ENCODE results near the gene COL5A3.
"Not testable (repeated sequence)": the region's sequence is repeated elsewhere in the genome, so short reads cannot be mapped to it uniquely, and the experiment has no call there.

Gene COL5A3

DNA sequence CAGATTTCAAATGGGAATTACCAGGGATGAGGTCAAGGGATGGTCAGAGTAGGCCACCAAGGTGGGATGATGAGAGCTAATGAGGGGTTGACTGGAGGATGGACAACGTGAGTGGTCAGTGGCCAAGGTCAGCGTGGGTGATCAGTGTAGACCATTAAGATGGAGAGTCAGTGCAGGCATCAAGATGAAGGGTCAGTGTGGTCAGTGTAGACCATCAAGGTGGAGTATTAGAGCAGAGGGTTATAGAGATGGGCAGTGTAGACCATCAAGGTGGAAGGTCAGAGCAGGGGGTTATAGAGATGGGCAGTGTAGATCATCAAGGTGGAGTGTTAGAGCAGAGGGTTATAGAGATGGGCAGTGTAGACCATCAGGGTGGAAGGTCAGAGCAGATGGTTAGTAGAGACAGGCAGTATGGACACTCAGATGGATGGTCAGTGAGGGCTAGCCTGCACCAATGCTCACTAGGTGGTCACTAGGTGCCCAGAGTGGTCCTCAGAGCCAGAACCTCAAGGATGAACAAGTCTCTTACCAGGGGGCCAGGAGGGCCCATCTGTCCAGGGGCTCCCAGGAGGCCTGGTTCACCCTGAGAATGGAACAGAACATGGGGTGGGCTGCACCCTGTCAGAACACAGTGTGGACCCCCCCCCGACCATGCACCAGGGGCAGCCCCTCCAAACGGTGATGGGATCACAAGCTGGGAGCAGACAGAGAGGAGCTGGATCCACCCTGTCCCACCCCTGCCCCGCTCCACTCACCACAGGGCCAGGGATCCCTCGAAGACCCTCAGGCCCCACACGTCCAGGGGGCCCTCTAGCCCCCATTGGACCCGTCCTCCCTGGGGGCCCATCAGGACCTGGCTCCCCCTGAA lies 41.2 kb downstream of the COL5A3 start:
- DNase-seq, result no peak

DNA sequence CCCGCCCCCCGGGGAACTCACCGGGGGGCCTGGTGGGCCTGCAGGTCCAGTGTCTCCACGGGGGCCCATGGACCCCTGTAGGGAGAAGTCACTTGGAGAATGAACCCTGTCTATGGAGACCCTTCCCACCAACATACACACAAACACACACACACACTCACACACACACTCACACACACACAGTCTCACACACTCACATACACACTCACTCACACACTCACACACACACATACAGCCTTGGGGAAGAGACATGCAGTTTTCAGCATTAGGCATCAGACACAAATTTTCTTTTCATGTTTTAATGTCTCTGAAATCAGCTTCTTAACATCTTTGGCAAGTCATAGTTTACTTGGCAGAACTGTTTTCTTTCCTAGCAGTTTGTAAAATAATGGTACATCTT lies 43.0 kb downstream of the COL5A3 start:
- DNase-seq, result no peak

DNA sequence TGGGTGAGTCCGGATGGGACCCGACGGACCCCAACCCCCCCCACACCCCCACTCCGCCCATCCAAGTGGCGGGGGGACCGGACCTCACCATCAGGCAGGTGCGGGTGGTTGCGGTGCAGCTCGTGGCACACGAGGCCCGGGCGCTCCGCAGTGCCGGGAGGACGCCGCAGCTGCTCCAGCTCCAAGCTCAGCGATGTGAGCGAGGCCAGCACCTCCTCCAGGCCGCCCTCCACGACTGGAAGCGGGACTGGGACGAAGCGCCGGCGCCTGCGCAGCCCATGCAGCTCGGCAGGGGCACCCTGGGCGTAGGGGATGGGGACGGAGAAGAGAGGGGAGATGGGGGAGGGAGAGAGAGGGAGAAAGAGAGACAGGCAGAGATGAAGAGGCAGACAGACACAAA lies 43.9 kb downstream of the COL5A3 start:
- no peak for DNase-seq

DNA sequence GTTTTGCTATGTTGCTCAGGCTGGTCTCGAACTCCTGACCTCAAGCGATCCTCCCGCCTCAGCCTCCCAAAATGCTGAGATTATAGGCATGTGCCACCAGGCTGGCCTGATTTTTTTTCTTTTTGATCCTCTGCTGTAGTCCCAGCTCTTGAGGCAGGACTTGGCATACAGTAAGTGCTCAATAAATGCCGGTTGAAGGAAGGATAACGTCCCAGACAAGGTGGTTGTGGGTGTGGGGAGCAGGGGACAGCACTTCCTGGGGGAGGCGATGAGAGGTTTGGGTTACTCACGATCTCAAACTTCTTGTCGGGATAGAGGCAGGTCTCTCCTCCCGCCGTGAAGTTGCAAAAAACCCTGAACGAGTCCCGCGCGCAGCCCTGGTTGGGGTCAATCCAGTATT lies 44.3 kb downstream of the COL5A3 start:
- no peak for DNase-seq

DNA sequence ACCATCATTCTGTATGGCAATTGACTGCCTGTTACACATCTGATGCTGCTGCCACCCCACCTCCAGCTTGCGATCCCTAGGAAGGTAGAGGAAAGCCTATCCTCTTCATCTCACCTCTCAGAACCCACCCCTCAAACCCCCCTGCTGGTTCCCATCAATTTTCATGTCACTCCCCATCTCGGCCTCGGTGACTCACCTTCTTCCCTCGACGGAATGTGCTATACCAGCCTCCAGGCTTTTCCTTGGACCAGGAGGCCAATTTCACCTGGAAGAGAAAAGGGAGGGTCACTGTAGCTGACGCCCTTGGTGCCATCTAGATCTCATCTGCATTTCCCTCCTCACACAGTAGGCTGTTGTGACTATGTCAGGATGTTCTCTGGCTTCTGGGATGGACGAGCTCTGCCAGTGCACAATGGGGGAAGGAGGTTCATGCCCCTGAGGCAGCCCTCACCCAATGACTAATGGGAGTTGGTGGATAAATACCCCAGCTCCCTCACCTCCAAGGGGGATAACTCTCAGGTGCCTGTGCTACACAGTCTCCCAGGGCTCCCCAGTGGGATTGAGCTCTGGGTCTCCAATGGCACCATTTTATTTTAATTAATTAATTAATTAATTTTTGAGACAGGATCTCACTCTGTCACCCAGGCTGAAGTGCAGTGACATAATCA lies 47.5 kb downstream of the COL5A3 start:
- DNase-seq, result no peak

DNA sequence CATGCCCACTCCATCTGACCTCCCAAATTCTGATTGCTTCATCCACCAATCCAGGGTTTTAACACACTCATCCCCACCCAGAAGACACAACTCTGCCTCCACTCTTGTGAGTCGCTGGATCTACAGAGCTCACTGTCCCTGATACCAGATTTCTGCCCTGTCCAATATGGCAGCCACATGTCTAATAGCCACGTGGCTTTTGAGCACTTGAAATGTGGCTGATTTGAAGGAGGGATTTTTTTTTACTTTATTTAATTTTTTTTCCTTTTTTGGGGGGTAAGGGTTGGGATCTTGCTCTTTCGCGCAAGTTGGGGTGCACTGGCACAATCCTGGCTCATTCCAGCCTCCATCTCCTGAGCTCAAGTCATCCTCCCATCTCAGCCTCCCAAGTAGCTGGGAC lies 49.2 kb downstream of the COL5A3 start:
- no peak for DNase-seq

DNA sequence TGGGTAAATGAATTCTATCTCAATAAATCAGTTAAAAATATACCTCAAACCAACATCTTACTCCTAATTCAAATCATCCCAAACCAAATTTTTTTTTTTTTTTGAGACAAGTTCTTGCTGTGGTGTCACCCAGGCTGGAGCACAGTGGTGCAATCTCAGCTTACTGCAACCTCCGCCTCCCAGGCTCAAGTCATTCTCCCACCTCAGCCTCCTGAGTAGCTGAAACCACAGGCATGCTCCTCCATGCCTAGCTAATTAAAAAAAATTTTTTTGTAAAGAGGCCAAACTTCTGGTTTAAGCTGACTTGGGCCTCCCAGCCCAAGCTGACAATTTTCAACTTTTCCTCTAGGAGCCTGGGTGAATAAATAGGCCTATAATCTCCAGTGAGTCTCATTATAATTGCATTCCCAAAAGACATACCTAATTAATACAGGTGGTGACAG lies 51.9 kb downstream of the COL5A3 start:
- no peak for DNase-seq

DNA sequence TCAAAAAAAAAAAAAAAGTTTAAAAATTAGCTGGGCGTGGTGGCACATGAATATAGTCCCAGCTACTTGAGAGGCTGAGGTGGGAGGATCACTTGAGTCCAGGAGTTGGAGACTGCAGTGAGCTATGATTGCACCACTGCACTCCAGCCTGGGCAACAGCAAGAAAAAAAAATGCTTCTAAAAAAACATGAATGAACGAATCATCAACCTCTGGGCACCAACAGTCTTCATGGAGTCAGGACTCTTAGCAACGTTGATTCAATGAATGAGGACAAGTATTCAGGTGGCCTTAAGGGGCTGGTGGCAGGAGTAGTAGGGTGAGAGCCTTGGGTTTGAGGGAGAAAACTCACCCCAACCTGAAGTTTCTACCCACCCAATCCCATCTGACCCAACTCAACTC lies 53.3 kb downstream of the COL5A3 start:
- no peak for DNase-seq

DNA sequence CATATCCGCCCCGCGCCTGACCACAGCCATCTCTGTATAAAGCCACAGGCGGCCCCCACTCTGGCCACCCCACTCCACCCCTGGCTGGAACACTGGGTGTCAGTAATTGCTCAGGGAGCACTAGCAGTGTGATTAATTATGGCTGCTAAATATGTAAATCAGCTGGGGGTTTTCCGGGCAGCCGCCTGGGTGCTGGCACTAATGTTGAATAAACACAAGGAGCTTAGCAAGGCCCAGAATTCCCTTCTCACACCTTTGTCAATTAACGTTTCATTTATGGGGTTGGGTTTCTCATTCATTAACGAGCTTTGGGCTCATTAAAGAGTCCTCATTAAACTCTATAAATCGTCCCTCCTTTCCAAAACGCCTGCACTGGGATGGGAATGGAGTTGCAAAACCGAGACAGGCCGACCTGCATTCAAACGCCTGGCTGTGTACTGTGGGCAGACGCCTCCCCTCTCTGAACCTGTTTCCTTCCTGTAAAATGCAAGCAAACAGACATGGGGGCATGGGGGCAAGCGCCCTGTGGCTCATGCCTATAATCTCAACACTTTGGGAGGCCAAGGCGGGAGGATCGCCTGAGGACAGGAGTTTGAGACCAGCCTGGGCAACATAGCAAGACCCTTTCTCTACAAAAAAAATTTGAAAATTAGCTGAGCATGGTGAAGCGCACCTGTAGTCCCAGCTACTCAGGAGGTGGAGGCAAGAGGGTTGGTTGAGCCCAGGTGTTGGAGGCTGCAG lies 56.3 kb downstream of the COL5A3 start:
- DNase-seq, result no peak

DNA sequence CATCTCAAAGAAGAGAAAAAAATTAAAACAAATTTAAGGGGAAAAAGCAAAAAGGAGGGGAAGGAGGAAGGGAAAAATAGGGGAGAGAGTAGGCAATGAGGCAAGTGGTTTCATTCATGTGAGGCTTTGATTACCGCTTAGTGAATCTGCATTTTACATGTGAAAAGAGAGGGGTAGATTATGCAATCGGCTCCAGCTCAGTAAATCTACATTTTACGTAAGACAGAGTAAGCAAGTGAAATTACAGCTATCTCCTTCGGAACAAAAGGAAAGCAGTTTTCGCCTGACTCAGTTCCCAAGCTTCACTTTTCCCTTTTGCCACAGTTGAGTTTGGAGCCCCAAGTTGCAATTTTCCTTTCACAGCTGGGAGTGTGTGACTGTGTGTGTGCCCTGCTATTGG lies 58.0 kb downstream of the COL5A3 start:
- DNase-seq, result no peak

DNA sequence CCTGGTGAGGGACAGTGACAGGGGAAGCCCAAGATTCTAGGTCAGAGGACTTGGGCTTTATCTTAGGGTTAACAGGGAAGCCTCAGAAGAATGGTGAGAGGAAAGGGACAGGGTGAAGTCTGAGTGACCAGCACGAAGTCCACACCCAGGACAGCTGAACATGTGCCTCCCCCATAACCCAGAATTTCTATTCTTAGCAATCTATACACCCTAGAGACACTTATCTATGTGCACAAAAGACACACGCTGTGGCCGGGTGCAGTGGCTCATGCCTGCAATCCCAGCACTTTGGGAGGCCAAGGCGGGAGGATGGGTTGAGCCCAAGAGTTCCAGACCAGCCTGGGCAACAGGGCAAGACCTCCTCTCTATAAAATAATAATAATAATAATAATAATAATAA lies 62.9 kb downstream of the COL5A3 start:
- DNase-seq, result no peak

DNA sequence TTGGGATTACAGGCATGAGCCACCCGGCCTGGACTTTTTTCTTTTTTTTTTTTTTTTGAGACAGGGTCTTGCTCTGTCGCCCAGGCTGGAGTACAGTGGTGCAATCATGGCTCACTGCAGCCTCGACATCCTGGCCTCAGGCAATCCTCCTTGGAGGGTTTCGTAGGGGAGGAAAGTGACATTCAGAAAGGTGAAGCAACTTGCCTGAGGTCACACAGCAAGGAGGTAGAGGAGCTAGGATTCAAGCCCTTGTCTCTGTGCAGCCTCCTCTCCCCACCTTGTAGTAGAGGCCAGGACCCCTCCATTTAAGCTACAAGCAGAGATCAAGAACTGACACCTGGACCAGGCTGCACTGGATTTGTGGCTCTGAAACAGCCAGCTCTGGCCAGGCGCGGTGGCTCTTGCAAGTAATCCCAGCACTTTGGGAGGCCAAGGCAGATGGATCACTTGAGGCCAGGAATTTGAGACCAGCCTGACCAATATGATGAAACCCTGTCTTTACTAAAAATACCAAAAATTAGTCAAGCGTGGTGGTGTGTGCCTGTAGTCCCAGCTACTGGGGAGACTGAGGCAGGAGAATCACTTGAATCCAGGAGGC lies 63.7 kb downstream of the COL5A3 start:
- DNase-seq, result not testable (repeated sequence)

DNA sequence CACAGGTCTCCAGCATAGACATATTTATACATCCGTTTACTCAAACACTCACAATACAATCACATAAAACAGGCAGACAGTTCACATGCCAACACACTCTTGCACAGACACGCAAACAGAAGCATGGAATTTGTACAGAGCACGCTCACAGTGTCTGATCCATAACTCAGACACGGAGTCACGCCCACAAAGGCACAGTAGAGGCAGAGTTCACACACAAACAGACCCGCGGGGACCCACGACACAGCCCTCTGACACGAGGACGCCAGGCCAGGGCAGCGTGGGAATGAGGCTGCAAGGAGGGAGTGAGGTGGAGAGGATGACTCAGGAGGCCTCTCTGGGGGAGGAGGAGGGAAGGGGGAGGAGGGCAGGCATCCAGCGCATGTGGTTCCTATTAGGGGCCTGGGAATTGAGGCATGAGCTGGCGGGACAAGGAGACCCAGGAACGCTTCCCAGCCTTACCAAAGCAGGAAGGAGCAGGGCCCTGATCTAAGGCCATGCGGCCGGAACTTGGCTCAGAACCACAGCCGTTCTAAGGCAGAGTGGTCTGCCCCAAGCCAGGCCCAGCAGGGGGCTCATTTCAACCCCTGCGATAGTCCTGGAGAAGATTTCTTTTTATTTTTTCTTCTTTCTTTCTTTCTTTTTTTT lies 64.9 kb downstream of the COL5A3 start:
- DNase-seq, result no peak

DNA sequence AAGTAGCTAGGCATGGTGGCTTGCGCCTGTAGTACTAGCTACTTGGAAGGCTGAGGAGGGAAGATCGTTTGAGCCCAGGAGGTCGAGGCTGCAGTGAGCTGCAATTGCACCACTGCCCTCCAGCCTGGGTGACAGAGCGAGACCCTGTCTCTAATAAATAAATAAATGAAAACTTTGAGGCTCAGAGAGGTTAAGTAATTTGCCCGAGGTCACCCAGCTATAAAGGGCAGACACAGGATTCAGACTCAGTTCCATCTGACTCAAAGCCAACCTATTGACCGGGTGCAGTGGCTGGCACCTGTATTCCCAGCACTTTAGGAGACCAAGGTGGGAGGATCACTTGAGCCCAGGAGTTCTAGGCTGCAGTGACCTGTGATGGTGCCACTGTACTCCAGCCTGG lies 66.6 kb downstream of the COL5A3 start:
- DNase-seq, result no peak

DNA sequence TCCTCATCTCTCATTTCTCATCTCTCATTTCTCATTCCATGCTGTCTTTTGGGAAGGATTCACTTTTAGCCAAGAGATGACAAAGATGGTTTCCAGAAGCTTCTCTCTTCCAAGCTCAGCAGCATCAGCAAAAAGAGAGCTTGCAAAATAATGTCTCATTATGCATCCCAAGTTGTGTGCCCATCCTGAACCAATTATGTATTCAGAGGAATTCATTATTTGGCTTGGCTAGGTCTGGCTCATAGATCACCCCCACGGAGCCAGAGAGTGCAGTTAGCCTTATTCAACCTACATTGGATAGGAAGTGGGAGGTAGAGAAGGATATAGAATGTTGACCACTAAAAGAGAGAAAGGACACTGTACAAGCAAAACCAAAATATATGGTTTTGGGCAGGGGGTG lies 68.6 kb downstream of the COL5A3 start:
- DNase-seq, result no peak

DNA sequence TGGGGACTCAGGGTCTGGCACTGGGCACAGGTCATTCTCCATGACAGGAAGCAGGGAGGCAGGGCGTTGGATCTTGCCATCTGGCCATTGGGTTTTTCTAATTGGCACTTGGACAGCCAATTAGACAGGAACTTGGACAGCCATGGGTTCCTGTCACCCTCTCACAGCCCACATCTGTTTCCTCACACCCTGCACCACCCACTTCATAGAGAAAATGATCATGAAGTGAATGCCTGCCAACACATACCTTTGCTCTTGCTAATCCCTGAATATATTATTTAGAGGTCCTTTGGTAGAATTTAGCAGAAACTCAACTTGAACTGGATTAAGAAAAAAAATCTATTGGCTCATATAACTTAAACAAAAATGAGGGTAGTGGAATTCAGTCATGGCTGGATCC lies 69.1 kb downstream of the COL5A3 start:
- DNase-seq, result no peak

DNA sequence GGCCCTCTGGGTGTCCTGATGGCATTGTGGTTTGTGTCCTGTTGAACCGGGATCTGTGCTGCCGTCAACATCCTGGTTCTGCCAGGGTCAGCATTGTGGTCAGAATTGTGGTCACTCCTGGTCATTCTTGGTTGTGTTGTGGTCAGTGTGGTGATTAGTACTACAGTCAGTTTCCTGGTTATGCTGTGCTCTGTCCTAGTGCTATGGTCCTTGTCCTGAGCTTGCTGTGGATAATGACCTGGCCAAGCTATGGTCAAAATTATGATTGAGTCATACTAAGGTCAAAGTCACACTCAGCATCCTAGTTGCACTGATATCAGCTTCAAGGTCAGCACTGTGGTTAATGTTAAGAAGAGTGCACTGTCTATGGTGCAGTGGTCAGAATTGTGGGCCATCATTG lies 69.5 kb downstream of the COL5A3 start:
- DNase-seq, result no peak

DNA sequence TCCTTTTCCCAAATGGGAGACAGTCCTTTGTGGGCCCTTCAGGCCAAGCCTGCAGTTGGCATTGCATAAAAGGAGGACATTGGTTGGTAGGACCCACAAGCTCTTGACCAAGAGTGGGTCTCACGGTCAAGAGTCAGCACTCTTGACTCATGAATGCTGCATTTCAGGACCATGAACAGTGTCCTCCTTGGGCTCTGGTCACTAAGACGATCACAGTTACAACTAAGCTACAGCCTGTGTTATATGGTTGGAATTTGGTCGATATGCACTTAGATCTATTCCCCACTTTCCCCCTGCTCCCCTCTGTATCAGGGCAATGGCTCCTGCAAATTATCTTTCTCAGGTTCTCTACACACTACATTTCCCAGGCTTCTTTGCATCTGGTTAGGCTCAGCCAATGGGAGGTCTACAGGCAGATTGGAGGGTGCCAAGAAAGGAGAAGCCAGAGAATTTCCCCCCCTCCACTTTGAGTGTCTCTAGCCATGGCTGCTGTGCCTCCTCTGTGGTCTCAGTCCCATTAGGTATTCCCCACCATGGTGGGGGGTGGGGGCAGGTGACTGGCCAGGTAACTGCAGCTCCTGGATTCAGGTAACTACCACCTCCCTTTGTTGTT lies 70.9 kb downstream of the COL5A3 start:
- DNase-seq, result no peak

DNA sequence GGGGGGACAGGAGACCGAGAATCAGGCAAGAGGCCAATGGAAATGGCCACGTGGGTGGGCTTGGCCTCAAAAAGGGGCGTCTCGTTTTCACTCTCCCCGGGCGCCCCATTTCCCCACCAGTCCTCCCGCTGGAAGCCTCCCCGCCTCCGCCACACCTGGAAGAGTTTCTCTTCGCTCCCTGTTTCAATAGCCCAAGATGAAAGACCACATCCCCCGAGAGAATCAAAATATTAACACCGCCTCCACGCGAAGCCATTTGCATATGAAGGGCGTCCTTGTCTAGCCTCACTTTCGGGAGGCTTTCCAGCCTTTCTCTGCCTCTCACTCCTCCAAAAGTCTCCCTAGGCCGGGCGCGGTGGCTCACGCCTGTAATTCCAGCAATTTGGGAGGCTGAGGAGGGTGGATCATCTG lies 73.3 kb downstream of the COL5A3 start:
- no peak for DNase-seq

DNA sequence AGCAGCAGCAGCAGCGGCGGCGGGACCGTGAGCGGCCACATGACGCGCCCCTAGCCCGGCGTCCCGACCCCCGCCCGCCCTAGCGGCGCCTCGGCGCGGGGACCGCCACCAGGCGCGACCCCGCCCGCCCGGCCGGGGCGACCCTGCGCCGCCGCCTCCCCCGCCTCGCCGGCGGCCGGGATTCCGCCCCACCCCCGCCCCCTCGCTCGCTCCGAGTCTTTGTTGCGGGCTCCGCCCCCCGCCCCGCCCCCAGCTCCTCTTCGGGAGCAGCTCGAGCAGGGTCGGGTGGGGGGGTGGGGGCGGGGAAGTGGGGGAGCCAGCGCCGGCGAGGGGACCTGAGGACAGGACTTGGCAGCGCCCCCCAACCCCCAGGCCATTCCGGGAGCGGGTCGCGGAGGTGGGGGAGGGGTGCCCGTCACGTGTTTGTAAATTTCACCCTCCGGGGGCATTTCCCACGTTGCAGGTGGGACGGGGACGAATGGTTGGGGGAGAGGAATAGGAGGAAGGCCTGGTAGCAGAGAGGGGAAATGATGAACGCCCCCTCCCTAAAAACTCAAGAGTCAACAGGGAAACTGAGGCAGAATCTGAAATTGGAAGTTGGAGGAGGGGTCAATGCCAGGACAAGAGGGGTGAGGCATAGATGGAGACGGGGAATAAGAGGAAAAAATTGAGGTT lies 73.8 kb downstream of the COL5A3 start, which contains the start of gene OLFM2:
Gene OLFM2 (minus strand): TSS at position 190 of the 675 bp plus-strand sequence. CDS start 149 bp downstream, at position 41.
- no peak for DNase-seq

DNA sequence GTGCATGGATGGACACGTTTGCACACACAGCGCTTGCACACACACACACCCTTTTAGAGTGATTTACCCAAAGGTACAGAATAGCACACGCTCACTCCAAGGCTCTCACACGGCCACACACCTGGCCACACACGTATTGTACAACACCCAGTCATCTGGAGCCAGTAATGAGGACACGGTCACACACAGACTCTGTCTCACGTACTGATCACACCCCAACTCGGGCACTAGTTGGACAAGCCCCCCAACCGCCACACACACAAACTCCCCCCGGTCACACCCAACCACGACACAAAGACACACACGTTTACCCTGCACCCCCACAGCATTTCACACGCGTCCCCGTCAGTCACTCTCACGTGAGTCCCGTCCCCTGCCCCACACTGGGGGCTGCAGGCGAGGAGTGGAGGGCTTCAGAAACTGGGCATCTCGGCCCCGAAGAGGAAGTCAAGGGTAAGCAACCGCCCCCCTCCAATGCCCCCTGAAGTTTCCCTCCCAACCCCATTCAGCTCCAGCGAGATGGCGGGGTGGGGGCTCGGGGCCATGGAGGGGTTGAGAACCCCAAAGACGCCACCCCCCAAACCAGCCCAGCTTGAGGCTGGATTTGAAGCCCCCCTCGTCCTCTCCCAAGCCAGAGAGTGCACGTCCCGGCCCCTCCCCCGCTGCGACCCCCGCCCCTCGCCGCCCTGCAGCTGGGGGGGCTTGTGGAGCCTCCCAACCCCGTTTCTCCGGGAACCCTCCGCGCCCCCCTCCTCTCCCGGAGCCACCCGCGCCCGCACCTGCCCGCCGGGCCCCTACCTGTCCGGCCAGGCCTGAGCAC lies 74.6 kb downstream of the COL5A3 start:
- DNase-seq, result no peak
